Neural cell (in vitro differentiated cells): ENCODE data around the gene CATSPERD.

Experiments used
- EP300 ChIP-seq: fragments of 450-650 bp; conservative IDR thresholded peaks from 2 replicates; pipeline ENCODE4 v1.6.1; 2014; ENCODE audit warnings: antibody characterized with exemption, mild to moderate bottlenecking, moderate library complexity; ENCODE audit not compliant: poor library complexity, severe bottlenecking
- EZH2 ChIP-seq: fragments of 200-600, 300-800 bp; shearing (Covaris generic), sonication (generic); IDR thresholded peaks from 2 replicates; pipeline ENCODE4 v1.6.1; 2014; ENCODE audit warnings: antibody characterized with exemption, low read length, borderline replicate concordance, mild to moderate bottlenecking; ENCODE audit not compliant: insufficient read depth, poor library complexity, severe bottlenecking
- RAD21 ChIP-seq: fragments of 450-650 bp; conservative IDR thresholded peaks from 2 replicates; pipeline ENCODE4 v1.6.1; 2014; ENCODE audit warnings: antibody characterized with exemption, mild to moderate bottlenecking, moderate library complexity
- REST ChIP-seq: IDR thresholded peaks from 2 replicates; pipeline ENCODE4 v1.6.1; 2012; ENCODE audit warnings: borderline replicate concordance
- TF ChIP-seq, protein P1 (sequence below): fragments of 450-650 bp; IDR thresholded peaks from 2 replicates; pipeline ENCODE4 v1.5.1; 2014; ENCODE audit warnings: antibody characterized with exemption, mild to moderate bottlenecking, moderate library complexity; ENCODE audit not compliant: poor library complexity, severe bottlenecking

- TF ChIP-seq, protein P1, sequence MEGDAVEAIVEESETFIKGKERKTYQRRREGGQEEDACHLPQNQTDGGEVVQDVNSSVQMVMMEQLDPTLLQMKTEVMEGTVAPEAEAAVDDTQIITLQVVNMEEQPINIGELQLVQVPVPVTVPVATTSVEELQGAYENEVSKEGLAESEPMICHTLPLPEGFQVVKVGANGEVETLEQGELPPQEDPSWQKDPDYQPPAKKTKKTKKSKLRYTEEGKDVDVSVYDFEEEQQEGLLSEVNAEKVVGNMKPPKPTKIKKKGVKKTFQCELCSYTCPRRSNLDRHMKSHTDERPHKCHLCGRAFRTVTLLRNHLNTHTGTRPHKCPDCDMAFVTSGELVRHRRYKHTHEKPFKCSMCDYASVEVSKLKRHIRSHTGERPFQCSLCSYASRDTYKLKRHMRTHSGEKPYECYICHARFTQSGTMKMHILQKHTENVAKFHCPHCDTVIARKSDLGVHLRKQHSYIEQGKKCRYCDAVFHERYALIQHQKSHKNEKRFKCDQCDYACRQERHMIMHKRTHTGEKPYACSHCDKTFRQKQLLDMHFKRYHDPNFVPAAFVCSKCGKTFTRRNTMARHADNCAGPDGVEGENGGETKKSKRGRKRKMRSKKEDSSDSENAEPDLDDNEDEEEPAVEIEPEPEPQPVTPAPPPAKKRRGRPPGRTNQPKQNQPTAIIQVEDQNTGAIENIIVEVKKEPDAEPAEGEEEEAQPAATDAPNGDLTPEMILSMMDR, result no peak
- TF ChIP-seq RAD21, result no peak
- TF ChIP-seq REST, result no peak
- no peak for TF ChIP-seq EP300
- no peak for TF ChIP-seq EZH2
Measured at GRCh38 chr19:5811117-5811516, 90.7 kb downstream of the CATSPERD start.
